GM23338 (cell line): Measurements from ENCODE around the gene FBXW11.

ENCODE experiments used
- EZH2 ChIP-seq: fragments of 200-600 bp; sonication (generic); IDR thresholded peaks from one replicate; pipeline ENCODE4 v1.8.0; 2017; ENCODE audit warnings: antibody characterized with exemption, mild to moderate bottlenecking, low read depth; ENCODE audit not compliant: unreplicated experiment
- JUNB ChIP-seq: IDR thresholded peaks from one replicate; pipeline ENCODE4 v1.6.1; 2016; ENCODE audit warnings: antibody characterized with exemption; ENCODE audit not compliant: unreplicated experiment

DNA sequence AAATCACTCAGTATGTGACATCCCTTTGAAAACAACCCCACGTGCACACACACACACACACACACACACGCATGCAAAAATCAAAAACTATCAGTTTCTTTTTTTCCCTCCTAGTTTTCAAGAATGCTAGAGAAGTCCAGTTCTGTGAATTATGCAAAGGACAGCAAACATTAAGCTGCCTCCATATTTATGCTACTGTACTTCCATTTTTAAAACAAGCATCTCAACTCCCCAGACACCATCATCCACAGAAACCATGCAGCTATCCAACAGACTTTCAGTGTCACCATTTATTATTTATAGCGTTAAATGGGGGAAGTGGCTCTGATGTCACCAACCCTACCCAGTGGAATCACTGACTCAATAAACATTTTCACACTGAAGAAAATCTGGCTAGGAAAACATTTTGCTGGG lies 1.6 kb downstream of the FBXW11 start:
- TF ChIP-seq JUNB: no peak
- no peak for TF ChIP-seq EZH2
